GM23338 (cell line): ENCODE results near the gene NECTIN1. TPM values are rescaled to one million over a fixed set of nuclear protein-coding genes. Genes with fewer than 3 reads are reported as not detected.

Experiments used
- ATAC-seq: fragments of 200-7000 bp; cut with Tn5 transposase; 3 replicates; pipeline ENCODE4 v1.9.1; 2020
- DNase-seq: peaks from one replicate; pipeline ENCODE4 v3.0.0-alpha.2; 2015; ENCODE audit warnings: low spot score
- H2AFZ ChIP-seq: fragments of 200-600 bp; sonication (generic); 2 replicates; pipeline ENCODE4 v1.8.0; 2016; ENCODE audit warnings: antibody characterized with exemption, mild to moderate bottlenecking, moderate library complexity
- H3F3A ChIP-seq: fragments of 200-600 bp; sonication (generic); replicated peaks from 2 replicates; pipeline ENCODE4 v1.8.0; 2017; ENCODE audit warnings: antibody characterized with exemption, mixed run types, low read depth
- H3K27ac ChIP-seq: fragments of 200-600 bp; sonication (generic); 2 replicates; pipeline ENCODE4 v1.6.1; 2016; ENCODE audit warnings: low read depth
- H3K27me3 ChIP-seq: fragments of 200-600 bp; sonication (generic); 2 replicates; pipeline ENCODE4 v1.8.0; 2016; ENCODE audit warnings: mild to moderate bottlenecking, mixed run types, moderate library complexity; ENCODE audit not compliant: insufficient read depth
- H3K36me3 ChIP-seq: fragments of 200-600 bp; sonication (generic); 2 replicates; pipeline ENCODE4 v1.8.0; 2016; ENCODE audit warnings: mild to moderate bottlenecking; ENCODE audit not compliant: insufficient read depth
- H3K4me1 ChIP-seq: fragments of 200-600 bp; sonication (generic); 2 replicates; pipeline ENCODE4 v1.8.0; 2016; ENCODE audit warnings: mild to moderate bottlenecking, moderate library complexity; ENCODE audit not compliant: insufficient read depth
- H3K4me2 ChIP-seq: fragments of 200-600 bp; sonication (generic); 2 replicates; pipeline ENCODE4 v1.7.1; 2017; ENCODE audit warnings: mixed run types
- H3K4me3 ChIP-seq: fragments of 200-600 bp; sonication (generic); 2 replicates; pipeline ENCODE4 v1.6.1; 2016; ENCODE audit warnings: mixed run types
- H3K79me2 ChIP-seq: fragments of 200-600 bp; sonication (generic); replicated peaks from 2 replicates; pipeline ENCODE4 v1.8.0; 2017; ENCODE audit warnings: mild to moderate bottlenecking; ENCODE audit not compliant: insufficient read depth
- H3K9me2 ChIP-seq: fragments of 200-600 bp; sonication (generic); 2 replicates; pipeline ENCODE4 v1.8.0; 2017; ENCODE audit not compliant: insufficient read depth
- H4K20me1 ChIP-seq: fragments of 200-600 bp; sonication (generic); replicated peaks from 2 replicates; pipeline ENCODE4 v1.8.0; 2017; ENCODE audit warnings: mild to moderate bottlenecking; ENCODE audit not compliant: insufficient read depth
- H3K27ac Mint-ChIP-seq: 2 replicates; pipeline ENCODE4 v1.8.0; 2020; ENCODE audit warnings: inconsistent platforms, mild to moderate bottlenecking, moderate library complexity, mixed read lengths
- H3K27me3 Mint-ChIP-seq: 3 replicates; pipeline ENCODE4 v1.8.0; 2022; ENCODE audit warnings: low read depth, mild to moderate bottlenecking, moderate library complexity, mixed read lengths, inconsistent platforms; ENCODE audit not compliant: insufficient read depth, poor library complexity
- H3K36me3 Mint-ChIP-seq: 3 replicates; pipeline ENCODE4 v1.8.0; 2021; ENCODE audit warnings: low read depth, mild to moderate bottlenecking, inconsistent platforms, moderate library complexity, mixed read lengths
- H3K4me1 Mint-ChIP-seq: 3 replicates; pipeline ENCODE4 v1.8.0; 2020; ENCODE audit warnings: mild to moderate bottlenecking, inconsistent platforms, mixed read lengths
- H3K4me3 Mint-ChIP-seq: 3 replicates; pipeline ENCODE4 v1.8.0; 2021; ENCODE audit warnings: moderate library complexity, mild to moderate bottlenecking, inconsistent platforms, mixed read lengths
- H3K9me3 Mint-ChIP-seq: 3 replicates; pipeline ENCODE4 v1.8.0; 2020; ENCODE audit warnings: moderate library complexity, mild to moderate bottlenecking, inconsistent platforms, mixed read lengths
- CREB1 ChIP-seq: fragments of 250-450 bp; sonication (Bioruptor Pico); IDR thresholded peaks from 2 replicates; pipeline ENCODE4 v1.5.0; 2020; ENCODE audit warnings: low read depth, mild to moderate bottlenecking, moderate library complexity
- EZH2 ChIP-seq: fragments of 200-600 bp; sonication (generic); IDR thresholded peaks from one replicate; pipeline ENCODE4 v1.8.0; 2017; ENCODE audit warnings: antibody characterized with exemption, mild to moderate bottlenecking, low read depth; ENCODE audit not compliant: unreplicated experiment
- EZH2phosphoT487 ChIP-seq: fragments of 200-600 bp; sonication (generic); IDR thresholded peaks from one replicate; pipeline ENCODE4 v1.8.1; 2018; ENCODE audit warnings: antibody characterized with exemption; ENCODE audit not compliant: unreplicated experiment
- JUNB ChIP-seq: IDR thresholded peaks from one replicate; pipeline ENCODE4 v1.6.1; 2016; ENCODE audit warnings: antibody characterized with exemption; ENCODE audit not compliant: unreplicated experiment
- NANOG ChIP-seq: IDR thresholded peaks from 2 replicates; pipeline ENCODE4 v1.6.1; 2016; ENCODE audit warnings: antibody characterized with exemption, borderline replicate concordance
- POLR2AphosphoS5 ChIP-seq: IDR thresholded peaks from 2 replicates; pipeline ENCODE4 v1.6.1; 2016; ENCODE audit warnings: antibody characterized with exemption, low read depth
- STAT1 ChIP-seq: IDR thresholded peaks from one replicate; pipeline ENCODE4 v1.6.1; 2016; ENCODE audit warnings: antibody characterized with exemption; ENCODE audit not compliant: unreplicated experiment
- ZNF114 ChIP-seq: fragments of 250-450 bp; sonication (Bioruptor Pico); IDR thresholded peaks from 2 replicates; pipeline ENCODE4 v1.5.0; 2020; ENCODE audit warnings: mild to moderate bottlenecking, moderate library complexity
- ZNF331 ChIP-seq: fragments of 250-450 bp; sonication (Bioruptor Pico); IDR thresholded peaks from 2 replicates; pipeline ENCODE4 v1.5.0; 2020; ENCODE audit warnings: low read depth, mild to moderate bottlenecking, moderate library complexity
- polyA plus RNA-seq: library from polyadenylated mRNA; unstranded; fragments of >200 nt; fragmentation: Nextera tagmentation; extraction: Ambion mirVana; gene quantifications from 2 replicates; pipeline ENCODE4 v1.2.1, GENCODE V29; 2016
- total RNA-seq: library from RNA; depleted of rRNA; stranded (reverse); fragments of >200 nt; shearing (Covaris generic); gene quantifications from 2 replicates; pipeline ENCODE4 v1.2.3, GENCODE V29; 2014
- TF ChIP-seq, protein P1 (sequence below), 2 experiments: fragments of 200-600 bp in 1 of 2; sonication (generic) in 1 of 2; conservative IDR thresholded peaks; 2 replicates each; pipeline versions ENCODE4 v1.5.1 to v1.6.1; 2016 to 2017; ENCODE audit warnings: antibody characterized with exemption in 2 of 2, low read depth in 2 of 2, mild to moderate bottlenecking in 2 of 2, moderate library complexity in 1 of 2
- TF ChIP-seq, protein P2 (sequence below): fragments of 250-450 bp; sonication (Bioruptor Pico); IDR thresholded peaks from 2 replicates; pipeline ENCODE4 v1.5.0; 2020; ENCODE audit warnings: mild to moderate bottlenecking, moderate library complexity
- TF ChIP-seq, protein P3 (sequence below): IDR thresholded peaks from 2 replicates; pipeline ENCODE4 v1.6.1; 2016; ENCODE audit warnings: antibody characterized with exemption

Gene NECTIN1
- total and polyA plus RNA-seq, 2 experiments from 2014 or later: 18.7 to 56.3 TPM

DNA sequence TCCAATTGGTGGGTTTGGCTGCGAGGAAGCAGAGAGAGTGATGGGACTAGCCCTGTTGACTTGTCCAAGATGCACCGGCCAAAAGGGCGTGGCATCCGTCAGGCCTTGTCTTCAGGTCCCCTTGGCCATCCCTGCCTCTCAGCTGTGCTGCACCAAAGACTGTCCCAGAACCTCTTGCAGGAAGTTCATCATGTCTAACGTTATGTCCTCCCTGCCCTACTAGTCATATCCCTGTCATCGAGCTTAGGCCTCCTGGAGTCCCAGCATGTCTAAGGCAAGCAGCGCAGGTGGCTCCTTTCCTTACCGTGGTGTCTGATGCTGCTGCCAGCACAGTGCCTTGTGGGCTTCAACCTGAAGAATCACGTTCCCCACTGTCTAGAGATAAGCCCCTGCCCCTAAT is 51.2 kb downstream of the NECTIN1 start (continued):
- TF ChIP-seq, protein P1, sequence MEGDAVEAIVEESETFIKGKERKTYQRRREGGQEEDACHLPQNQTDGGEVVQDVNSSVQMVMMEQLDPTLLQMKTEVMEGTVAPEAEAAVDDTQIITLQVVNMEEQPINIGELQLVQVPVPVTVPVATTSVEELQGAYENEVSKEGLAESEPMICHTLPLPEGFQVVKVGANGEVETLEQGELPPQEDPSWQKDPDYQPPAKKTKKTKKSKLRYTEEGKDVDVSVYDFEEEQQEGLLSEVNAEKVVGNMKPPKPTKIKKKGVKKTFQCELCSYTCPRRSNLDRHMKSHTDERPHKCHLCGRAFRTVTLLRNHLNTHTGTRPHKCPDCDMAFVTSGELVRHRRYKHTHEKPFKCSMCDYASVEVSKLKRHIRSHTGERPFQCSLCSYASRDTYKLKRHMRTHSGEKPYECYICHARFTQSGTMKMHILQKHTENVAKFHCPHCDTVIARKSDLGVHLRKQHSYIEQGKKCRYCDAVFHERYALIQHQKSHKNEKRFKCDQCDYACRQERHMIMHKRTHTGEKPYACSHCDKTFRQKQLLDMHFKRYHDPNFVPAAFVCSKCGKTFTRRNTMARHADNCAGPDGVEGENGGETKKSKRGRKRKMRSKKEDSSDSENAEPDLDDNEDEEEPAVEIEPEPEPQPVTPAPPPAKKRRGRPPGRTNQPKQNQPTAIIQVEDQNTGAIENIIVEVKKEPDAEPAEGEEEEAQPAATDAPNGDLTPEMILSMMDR (conservative IDR thresholded peaks at IDR 0.05; ENCODE audit: low read depth in 2 of 2): no peak
- no peak for TF ChIP-seq EZH2

DNA sequence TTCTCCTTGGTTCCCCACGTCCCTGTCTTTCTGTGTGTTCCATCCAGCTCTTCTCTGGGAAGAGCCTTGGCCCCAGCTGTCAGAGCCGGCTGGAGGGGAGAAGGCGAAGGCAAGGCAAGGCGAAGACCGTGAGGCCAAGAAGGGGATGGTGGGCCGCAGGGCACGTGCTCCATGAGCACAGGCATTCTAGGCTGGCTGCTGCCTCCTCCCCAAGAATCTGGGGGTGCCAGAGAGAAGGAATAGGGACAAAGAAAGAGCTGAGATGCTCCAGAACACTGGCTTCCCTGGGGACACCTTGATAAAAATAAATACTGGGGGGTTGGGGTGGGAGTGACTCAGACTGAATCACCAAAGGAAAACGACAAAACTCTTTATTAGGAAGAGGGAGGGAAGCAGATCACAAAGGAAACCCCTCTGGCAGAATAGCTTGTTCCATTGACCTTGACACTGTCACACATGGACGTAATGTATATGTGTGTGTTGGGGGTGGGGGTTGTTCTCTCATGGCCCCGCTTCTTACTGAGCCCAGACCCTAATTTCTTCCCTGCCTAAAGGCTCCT is 52.5 kb downstream of the NECTIN1 start:
- no peaks in the 10 kb centered on the region for H3K9me2 ChIP-seq
- no peak for ATAC-seq
- H4K20me1 ChIP-seq: peaks cover 8% of the 10 kb centered on the region
- H3F3A ChIP-seq: no peaks in the 10 kb centered on the region
- Mint-ChIP-seq H3K4me1 (peaks cover 5% of the 10 kb centered on the region), H3K9me3 (peaks cover 23% of the 10 kb centered on the region; the same call in 2 of the 3 replicates), H3K36me3 (peaks cover 78% of the 10 kb centered on the region), H3K27me3 (peaks cover 10% of the 10 kb centered on the region), H3K27ac (no peak overlapping the region), H3K4me3 (no peak overlapping the region)
- no peak overlapping the region for H3K4me3 ChIP-seq
- H3K36me3 ChIP-seq: peaks cover 25% of the 10 kb centered on the region; the same call in 1 of the 2 replicates
- DNase-seq: no peak
- no peaks in the 10 kb centered on the region for H3K27me3 ChIP-seq
- no peak overlapping the region for H3K27ac ChIP-seq
- H3K79me2 ChIP-seq: 0 out of 2 replicates have a peak, but pooled peaks cover 5% of the 10 kb centered on the region
- H3K4me2 ChIP-seq: no peak overlapping the region
- H3K4me1 ChIP-seq: no peaks in the 10 kb centered on the region
- H2AFZ ChIP-seq: no peak overlapping the region
- no peak for TF ChIP-seq EZH2
- TF ChIP-seq, protein P2, sequence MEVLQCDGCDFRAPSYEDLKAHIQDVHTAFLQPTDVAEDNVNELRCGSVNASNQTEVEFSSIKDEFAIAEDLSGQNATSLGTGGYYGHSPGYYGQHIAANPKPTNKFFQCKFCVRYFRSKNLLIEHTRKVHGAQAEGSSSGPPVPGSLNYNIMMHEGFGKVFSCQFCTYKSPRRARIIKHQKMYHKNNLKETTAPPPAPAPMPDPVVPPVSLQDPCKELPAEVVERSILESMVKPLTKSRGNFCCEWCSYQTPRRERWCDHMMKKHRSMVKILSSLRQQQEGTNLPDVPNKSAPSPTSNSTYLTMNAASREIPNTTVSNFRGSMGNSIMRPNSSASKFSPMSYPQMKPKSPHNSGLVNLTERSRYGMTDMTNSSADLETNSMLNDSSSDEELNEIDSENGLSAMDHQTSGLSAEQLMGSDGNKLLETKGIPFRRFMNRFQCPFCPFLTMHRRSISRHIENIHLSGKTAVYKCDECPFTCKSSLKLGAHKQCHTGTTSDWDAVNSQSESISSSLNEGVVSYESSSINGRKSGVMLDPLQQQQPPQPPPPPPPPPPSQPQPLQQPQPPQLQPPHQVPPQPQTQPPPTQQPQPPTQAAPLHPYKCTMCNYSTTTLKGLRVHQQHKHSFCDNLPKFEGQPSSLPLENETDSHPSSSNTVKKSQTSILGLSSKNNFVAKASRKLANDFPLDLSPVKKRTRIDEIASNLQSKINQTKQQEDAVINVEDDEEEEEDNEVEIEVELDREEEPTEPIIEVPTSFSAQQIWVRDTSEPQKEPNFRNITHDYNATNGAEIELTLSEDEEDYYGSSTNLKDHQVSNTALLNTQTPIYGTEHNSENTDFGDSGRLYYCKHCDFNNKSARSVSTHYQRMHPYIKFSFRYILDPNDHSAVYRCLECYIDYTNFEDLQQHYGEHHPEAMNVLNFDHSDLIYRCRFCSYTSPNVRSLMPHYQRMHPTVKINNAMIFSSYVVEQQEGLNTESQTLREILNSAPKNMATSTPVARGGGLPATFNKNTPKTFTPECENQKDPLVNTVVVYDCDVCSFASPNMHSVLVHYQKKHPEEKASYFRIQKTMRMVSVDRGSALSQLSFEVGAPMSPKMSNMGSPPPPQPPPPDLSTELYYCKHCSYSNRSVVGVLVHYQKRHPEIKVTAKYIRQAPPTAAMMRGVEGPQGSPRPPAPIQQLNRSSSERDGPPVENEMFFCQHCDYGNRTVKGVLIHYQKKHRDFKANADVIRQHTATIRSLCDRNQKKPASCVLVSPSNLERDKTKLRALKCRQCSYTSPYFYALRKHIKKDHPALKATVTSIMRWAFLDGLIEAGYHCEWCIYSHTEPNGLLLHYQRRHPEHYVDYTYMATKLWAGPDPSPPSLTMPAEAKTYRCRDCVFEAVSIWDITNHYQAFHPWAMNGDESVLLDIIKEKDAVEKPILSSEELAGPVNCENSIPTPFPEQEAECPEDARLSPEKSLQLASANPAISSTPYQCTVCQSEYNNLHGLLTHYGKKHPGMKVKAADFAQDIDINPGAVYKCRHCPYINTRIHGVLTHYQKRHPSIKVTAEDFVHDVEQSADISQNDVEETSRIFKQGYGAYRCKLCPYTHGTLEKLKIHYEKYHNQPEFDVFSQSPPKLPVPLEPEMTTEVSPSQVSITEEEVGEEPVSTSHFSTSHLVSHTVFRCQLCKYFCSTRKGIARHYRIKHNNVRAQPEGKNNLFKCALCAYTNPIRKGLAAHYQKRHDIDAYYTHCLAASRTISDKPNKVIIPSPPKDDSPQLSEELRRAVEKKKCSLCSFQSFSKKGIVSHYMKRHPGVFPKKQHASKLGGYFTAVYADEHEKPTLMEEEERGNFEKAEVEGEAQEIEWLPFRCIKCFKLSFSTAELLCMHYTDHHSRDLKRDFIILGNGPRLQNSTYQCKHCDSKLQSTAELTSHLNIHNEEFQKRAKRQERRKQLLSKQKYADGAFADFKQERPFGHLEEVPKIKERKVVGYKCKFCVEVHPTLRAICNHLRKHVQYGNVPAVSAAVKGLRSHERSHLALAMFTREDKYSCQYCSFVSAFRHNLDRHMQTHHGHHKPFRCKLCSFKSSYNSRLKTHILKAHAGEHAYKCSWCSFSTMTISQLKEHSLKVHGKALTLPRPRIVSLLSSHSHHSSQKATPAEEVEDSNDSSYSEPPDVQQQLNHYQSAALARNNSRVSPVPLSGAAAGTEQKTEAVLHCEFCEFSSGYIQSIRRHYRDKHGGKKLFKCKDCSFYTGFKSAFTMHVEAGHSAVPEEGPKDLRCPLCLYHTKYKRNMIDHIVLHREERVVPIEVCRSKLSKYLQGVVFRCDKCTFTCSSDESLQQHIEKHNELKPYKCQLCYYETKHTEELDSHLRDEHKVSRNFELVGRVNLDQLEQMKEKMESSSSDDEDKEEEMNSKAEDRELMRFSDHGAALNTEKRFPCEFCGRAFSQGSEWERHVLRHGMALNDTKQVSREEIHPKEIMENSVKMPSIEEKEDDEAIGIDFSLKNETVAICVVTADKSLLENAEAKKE (CRISPR knock-in tag): no peak
- TF ChIP-seq JUNB: no peak
- TF ChIP-seq ZNF114 (CRISPR knock-in tag): no peak
- no peak for TF ChIP-seq ZNF331 (CRISPR knock-in tag)
- TF ChIP-seq, protein P3, sequence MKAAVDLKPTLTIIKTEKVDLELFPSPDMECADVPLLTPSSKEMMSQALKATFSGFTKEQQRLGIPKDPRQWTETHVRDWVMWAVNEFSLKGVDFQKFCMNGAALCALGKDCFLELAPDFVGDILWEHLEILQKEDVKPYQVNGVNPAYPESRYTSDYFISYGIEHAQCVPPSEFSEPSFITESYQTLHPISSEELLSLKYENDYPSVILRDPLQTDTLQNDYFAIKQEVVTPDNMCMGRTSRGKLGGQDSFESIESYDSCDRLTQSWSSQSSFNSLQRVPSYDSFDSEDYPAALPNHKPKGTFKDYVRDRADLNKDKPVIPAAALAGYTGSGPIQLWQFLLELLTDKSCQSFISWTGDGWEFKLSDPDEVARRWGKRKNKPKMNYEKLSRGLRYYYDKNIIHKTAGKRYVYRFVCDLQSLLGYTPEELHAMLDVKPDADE: no peak
- TF ChIP-seq, protein P1 (conservative IDR thresholded peaks at IDR 0.05; ENCODE audit: low read depth in 2 of 2): no peak
- TF ChIP-seq CREB1 (CRISPR knock-in tag): no peak
- no peak for TF ChIP-seq POLR2AphosphoS5
- TF ChIP-seq EZH2phosphoT487: no peak
- no peak for TF ChIP-seq STAT1
- TF ChIP-seq NANOG: no peak
